Karpas-422 (cell line): ENCODE measurements around the gene FGD2. TPM values are rescaled to one million over a fixed set of nuclear protein-coding genes. Genes with fewer than 3 reads are reported as not detected.
"Not testable (repeated sequence)": the region's sequence is repeated elsewhere in the genome, so short reads cannot be mapped to it uniquely, and the experiment has no call there.

Source experiments
- DNase-seq: peaks from one replicate; pipeline ENCODE4 v3.0.0-alpha.2; 2015
- H2AFZ ChIP-seq: fragments of 200-600 bp; sonication (generic); 2 replicates; pipeline ENCODE4 v1.6.1; 2014; ENCODE audit warnings: antibody characterized with exemption, low read length, mixed read lengths
- H3K27ac ChIP-seq: fragments of 200-600 bp; sonication (generic); 2 replicates; pipeline ENCODE4 v1.5.1; 2014; ENCODE audit warnings: mild to moderate bottlenecking, low read length, moderate library complexity
- H3K27me3 ChIP-seq: fragments of 200-600 bp; sonication (generic); 2 replicates; pipeline ENCODE4 v1.6.1; 2014; ENCODE audit warnings: low read length, mixed read lengths
- H3K36me3 ChIP-seq: fragments of 200-600 bp; sonication (generic); 2 replicates; pipeline ENCODE4 v1.6.1; 2014; ENCODE audit warnings: low read length, mixed read lengths; ENCODE audit not compliant: insufficient read depth
- H3K4me1 ChIP-seq: fragments of 200-600 bp; sonication (generic); 2 replicates; pipeline ENCODE4 v1.6.1; 2014; ENCODE audit warnings: mild to moderate bottlenecking, low read length, mixed read lengths
- H3K4me2 ChIP-seq: fragments of 200-600 bp; sonication (generic); 2 replicates; pipeline ENCODE4 v1.6.1; 2014; ENCODE audit warnings: low read length, low read depth, mild to moderate bottlenecking; ENCODE audit not compliant: poor library complexity, severe bottlenecking
- H3K4me3 ChIP-seq: fragments of 200-600 bp; sonication (generic); 2 replicates; pipeline ENCODE4 v1.5.1; 2014; ENCODE audit warnings: mild to moderate bottlenecking, antibody characterized with exemption, low read length, mixed read lengths
- H3K79me2 ChIP-seq: fragments of 200-600 bp; sonication (generic); 2 replicates; pipeline ENCODE4 v1.6.1; 2014; ENCODE audit warnings: mild to moderate bottlenecking, low read length, mixed read lengths
- H3K9ac ChIP-seq: fragments of 200-600 bp; sonication (generic); 2 replicates; pipeline ENCODE4 v1.6.0; 2014; ENCODE audit warnings: low read length
- H3K9me2 ChIP-seq: fragments of 200-600 bp; sonication (generic), shearing (Covaris generic); replicated peaks from 2 replicates; pipeline ENCODE4 v1.6.0; 2014; ENCODE audit warnings: mild to moderate bottlenecking, low read length, moderate library complexity; ENCODE audit not compliant: insufficient read depth
- H3K9me3 ChIP-seq: fragments of 300-700, 200-600 bp; sonication (generic); 2 replicates; pipeline ENCODE4 v1.6.1; 2014; ENCODE audit warnings: low read length, mixed read lengths
- H4K20me1 ChIP-seq: fragments of 200-600 bp; sonication (generic); 2 replicates; pipeline ENCODE4 v1.6.1; 2014; ENCODE audit warnings: mild to moderate bottlenecking, antibody characterized with exemption, low read length, low read depth; ENCODE audit not compliant: insufficient read depth
- total RNA-seq: library from RNA; depleted of rRNA; stranded (reverse); fragments of >200 nt; shearing (Covaris generic); gene quantifications from 2 replicates; pipeline ENCODE4 v1.2.3, GENCODE V29; 2014; ENCODE audit warnings: low replicate concordance

Gene FGD2
- total RNA-seq, 1 experiment from 2014 or later = 37.1 TPM

DNA sequence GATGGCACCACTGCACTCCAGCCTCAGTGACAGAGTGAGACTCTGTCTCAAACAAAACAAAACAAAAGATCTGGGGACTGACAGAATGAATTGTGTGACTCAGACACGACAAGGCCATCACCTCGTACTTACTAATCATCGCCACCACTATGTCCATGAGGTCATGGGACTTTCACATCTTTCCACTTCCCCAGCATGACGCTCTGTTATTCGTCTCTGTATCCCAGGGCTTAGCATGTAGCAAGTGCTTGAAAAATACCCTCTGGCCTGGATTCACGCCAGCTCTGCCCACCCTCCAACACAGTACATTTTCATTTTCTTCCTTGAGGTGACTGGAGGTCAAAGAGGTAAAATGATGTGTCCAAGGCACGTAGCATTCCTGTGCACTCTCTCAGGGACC is 27.8 kb downstream of the FGD2 start:
- Histone ChIP-seq H4K20me1 (no peaks in the 10 kb centered on the region), H3K9me3 (peaks cover 9% of the 10 kb centered on the region; the same call in 1 of the 2 replicates), H2AFZ (no peak overlapping the region), H3K79me2 (no peaks in the 10 kb centered on the region), H3K27me3 (no peaks in the 10 kb centered on the region), H3K27ac (no peak overlapping the region), H3K36me3 (peaks cover 7% of the 10 kb centered on the region), H3K4me3 (no peak overlapping the region), H3K9me2 (no peaks in the 10 kb centered on the region), H3K4me1 (no peaks in the 10 kb centered on the region), H3K9ac (no peak overlapping the region), H3K4me2 (no peak overlapping the region)
- no peak for DNase-seq

DNA sequence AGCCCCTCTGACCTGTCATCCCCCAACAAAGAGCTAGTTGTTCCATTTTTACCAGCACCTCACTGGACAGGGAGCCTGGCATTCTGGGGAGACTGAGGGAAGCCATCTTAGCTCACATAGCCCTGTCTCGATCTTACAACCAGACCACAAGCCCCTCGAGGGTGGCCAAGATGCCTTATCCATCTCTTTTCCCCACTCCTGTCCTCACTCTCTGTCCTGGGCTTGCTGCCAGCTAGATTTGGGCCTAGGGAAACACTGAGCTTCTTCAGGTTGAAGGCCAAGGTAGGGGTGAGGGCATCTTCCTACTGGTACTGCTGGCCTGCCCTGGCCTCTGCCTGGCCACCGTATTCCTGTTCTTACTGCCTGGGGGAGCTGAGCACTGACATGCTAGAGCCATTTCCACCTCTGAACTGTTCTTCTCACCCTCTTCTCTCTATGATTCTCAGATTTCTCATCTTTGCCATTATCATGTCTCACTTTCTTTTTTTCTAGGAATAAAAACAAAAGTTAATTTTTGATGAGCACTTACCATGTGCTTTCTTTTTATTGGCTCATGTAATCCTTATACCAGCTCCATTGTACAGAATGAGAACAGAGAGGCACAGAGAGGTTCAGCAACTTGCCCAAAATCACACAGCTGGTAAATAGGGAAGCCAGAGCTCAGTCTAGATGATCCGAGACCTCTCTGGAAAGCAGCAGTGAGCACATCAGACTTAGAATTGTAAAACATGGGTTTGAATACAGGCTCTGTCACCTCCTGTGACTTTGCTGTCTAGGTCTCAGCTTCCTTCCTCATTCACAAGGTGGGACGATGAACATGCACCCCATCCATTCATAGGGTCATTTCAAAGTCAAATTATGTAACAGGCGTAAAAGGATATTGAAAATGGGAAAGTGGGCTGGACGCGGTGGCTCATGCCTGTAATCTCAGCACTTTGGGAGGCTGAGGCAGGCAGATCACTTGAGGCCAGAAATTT is 28.7 kb downstream of the FGD2 start:
- no peak overlapping the region for H3K9ac ChIP-seq

DNA sequence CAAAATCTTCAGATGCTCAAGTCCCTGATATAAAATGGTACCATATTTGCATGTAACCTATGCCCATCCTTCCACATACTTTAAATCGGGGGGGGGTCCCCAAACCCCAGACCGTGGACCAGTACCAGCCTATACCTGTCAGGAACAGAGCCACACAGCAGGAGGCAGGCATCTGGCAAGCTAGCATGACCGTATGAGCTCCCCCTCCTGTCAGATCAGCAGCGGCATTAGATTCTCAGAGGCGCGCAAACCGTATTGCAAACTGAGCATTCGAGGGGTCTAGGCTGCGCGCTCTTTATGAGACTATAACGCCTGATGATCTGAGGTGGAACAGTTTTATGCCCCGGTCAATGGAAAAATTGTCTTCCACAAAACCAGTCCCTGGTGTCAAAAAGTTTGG is 30.7 kb downstream of the FGD2 start:
- DNase-seq = no peak
- H3K36me3 ChIP-seq = no peaks in the 10 kb centered on the region

More for the DNA sequence above, 28.7 kb downstream of the FGD2 start:
- Histone ChIP-seq H3K4me2 (no peak overlapping the region), H3K36me3 (peaks cover 7% of the 10 kb centered on the region), H3K4me1 (no peaks in the 10 kb centered on the region), H3K79me2 (no peaks in the 10 kb centered on the region), H2AFZ (no peak overlapping the region), H3K27me3 (no peaks in the 10 kb centered on the region), H3K27ac (no peak overlapping the region), H3K9me3 (peaks cover 9% of the 10 kb centered on the region; the same call in 1 of the 2 replicates), H3K9me2 (no peaks in the 10 kb centered on the region), H4K20me1 (no peaks in the 10 kb centered on the region), H3K4me3 (no peak overlapping the region)
- DNase-seq = no peak

DNA sequence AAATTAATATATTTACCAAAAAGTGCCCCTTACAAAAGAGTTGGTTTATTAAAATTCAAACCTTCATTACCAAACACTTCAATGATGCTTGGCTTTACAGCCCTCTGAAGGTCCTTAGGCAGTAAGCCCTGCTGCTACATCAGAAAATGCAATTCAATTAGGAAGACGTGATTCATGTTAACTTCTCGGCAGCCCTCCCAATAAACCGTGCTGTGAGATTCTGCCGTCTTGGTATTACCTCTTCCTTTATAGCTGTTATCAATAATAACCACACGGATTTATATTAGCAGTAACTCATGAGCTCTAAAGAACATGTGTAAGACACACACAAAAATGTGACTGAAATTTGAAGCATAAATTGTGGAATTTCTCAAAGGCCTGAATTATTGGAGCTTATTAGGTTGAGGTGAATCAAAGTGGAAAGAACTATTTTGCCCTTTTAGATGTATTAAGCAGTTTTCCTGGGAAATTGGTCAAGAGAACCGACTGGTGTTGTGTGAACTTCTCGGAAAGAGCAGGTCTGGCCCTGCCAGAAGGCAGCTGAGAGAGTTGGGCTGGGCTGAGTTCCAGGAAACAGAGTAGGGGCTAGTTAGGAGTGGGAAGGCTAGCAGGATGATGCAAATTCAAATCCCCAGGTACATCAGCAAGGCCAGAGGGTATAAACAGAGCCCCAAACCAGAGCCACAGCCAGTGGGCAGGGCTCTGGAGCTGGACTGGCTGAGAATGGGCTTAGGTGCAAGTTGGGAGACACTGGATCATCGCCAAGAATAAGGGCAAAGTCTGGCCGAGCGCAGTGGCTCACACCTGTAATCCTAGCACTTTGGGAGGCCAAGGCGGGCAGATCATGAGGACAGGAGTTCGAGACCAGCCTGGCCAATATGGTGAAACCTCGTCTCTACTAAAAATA is 33.1 kb downstream of the FGD2 start:
- no peak overlapping the region for H3K27ac ChIP-seq
- H3K79me2 ChIP-seq = no peaks in the 10 kb centered on the region
- H4K20me1 ChIP-seq = no peaks in the 10 kb centered on the region
- H3K27me3 ChIP-seq = no peaks in the 10 kb centered on the region
- H2AFZ ChIP-seq = no peak overlapping the region
- no peaks in the 10 kb centered on the region for H3K9me2 ChIP-seq
- no peak overlapping the region for H3K4me3 ChIP-seq
- no peak overlapping the region for H3K4me2 ChIP-seq
- no peaks in the 10 kb centered on the region for H3K4me1 ChIP-seq
- H3K36me3 ChIP-seq = no peaks in the 10 kb centered on the region
- DNase-seq = no peak
- no peaks in the 10 kb centered on the region for H3K9me3 ChIP-seq
- H3K9ac ChIP-seq = no peak overlapping the region

More for the DNA sequence above, 30.7 kb downstream of the FGD2 start:
- no peak overlapping the region for H3K27ac ChIP-seq
- no peaks in the 10 kb centered on the region for H3K9me3 ChIP-seq
- H3K9ac ChIP-seq = no peak overlapping the region
- H3K4me2 ChIP-seq = no peak overlapping the region
- H4K20me1 ChIP-seq = no peaks in the 10 kb centered on the region
- no peaks in the 10 kb centered on the region for H3K79me2 ChIP-seq
- no peaks in the 10 kb centered on the region for H3K27me3 ChIP-seq
- H3K9me2 ChIP-seq = no peaks in the 10 kb centered on the region
- no peaks in the 10 kb centered on the region for H3K4me1 ChIP-seq
- no peak overlapping the region for H3K4me3 ChIP-seq
- no peak overlapping the region for H2AFZ ChIP-seq

DNA sequence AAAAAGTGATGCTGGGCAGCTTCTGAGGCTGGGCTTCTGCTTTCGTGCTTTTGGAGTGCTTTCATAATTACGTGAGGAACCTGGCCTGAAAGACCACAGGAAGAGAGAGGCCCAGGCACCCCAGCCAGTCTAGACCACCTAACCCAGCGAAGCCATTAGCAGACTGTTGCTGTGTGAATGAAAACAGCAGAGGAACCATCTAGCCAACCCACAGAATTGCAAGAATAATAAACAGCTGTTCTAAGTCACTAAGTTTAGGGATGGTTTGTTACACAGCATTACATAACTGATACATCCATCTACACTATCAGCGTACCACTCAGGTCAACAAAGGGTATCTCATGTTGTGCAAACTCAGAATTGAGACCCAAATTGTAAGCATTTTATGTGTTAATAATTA is 34.5 kb downstream of the FGD2 start:
- Histone ChIP-seq H3K79me2 (no peaks in the 10 kb centered on the region), H3K27me3 (no peaks in the 10 kb centered on the region), H3K9me2 (no peaks in the 10 kb centered on the region), H3K9me3 (no peaks in the 10 kb centered on the region), H3K36me3 (no peaks in the 10 kb centered on the region), H3K9ac (no peak overlapping the region), H2AFZ (no peak overlapping the region), H3K4me3 (no peak overlapping the region), H3K4me1 (no peaks in the 10 kb centered on the region), H4K20me1 (no peaks in the 10 kb centered on the region), H3K4me2 (no peak overlapping the region), H3K27ac (no peak overlapping the region)
- DNase-seq = no peak

DNA sequence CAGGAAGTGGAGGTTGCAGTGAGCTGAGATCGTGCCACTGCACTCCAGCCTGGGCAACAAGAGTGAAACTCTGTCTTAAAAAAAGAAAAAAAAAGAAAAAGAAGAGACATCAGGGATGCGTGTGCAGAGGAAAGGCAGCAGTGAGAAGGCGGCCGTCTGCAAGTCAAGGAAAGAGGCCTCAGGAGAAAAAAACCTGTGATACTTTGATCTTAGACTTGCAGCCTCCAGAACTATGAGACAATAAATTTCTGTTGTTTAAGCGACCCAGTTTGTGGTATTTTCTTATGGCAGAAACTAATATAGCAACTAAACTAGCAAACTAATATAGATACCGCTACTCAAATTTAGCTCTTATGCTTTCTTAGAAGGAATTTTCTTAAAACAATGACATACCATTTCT is 36.1 kb downstream of the FGD2 start:
- Histone ChIP-seq H3K79me2 (no peaks in the 10 kb centered on the region), H3K27ac (no peak overlapping the region), H3K36me3 (no peaks in the 10 kb centered on the region), H3K9ac (no peak overlapping the region), H3K9me2 (no peaks in the 10 kb centered on the region), H2AFZ (no peak overlapping the region), H3K4me2 (no peak overlapping the region), H4K20me1 (no peaks in the 10 kb centered on the region), H3K4me3 (no peak overlapping the region), H3K27me3 (no peaks in the 10 kb centered on the region), H3K9me3 (no peaks in the 10 kb centered on the region), H3K4me1 (no peaks in the 10 kb centered on the region)
- DNase-seq = no peak

DNA sequence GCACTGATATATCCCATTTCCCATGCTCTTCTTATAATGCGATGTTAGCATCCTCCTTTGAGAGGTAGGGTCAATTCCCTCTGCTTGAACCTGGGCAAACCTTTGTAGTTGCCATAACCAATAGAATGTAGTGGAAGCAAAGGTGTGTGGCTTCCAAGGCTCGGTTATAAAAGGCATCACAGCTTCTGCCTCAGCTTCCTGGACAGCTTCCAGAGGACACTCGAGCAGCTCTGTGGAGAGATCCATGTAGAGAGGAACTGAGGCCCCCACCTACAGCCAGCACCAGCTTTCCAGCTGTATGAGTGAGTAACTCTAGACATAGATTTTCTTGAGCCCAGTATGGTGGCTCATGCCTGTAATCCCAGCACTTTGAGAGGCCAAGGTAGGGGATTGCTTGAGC is 36.7 kb downstream of the FGD2 start:
- Histone ChIP-seq H3K27ac (no peak overlapping the region), H3K9me3 (no peaks in the 10 kb centered on the region), H3K4me1 (no peaks in the 10 kb centered on the region), H3K27me3 (no peaks in the 10 kb centered on the region), H3K9ac (no peak overlapping the region), H3K36me3 (no peaks in the 10 kb centered on the region), H2AFZ (no peak overlapping the region), H3K79me2 (no peaks in the 10 kb centered on the region), H3K9me2 (no peaks in the 10 kb centered on the region), H4K20me1 (no peaks in the 10 kb centered on the region), H3K4me3 (no peak overlapping the region), H3K4me2 (no peak overlapping the region)
- DNase-seq = no peak

DNA sequence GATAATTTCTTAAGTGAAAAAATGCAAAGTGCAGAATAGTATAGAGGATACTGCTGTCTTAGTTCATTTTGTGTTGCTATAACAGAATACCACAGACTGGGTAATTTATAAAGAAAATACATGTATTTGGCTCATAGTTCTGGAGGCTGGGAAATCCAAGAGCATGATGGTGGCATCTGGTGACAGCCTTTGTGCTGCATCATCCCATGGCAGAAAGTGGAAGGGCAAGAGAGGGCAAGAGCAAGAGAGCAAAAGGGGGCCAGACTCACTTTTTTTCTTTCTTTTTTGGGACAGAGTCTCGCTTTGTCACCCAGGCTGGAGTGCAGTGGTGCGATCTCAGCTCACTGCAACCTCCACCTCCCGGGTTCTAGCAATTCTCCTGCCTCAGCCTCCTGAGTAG is 37.6 kb downstream of the FGD2 start:
- not testable (repeated sequence) for H3K4me1 ChIP-seq, DNase-seq, H3K9me3 ChIP-seq, H3K4me3 ChIP-seq, H3K36me3 ChIP-seq, H2AFZ ChIP-seq, H3K79me2 ChIP-seq, H3K9me2 ChIP-seq, H3K4me2 ChIP-seq, H3K27ac ChIP-seq, H4K20me1 ChIP-seq, H3K27me3 ChIP-seq, H3K9ac ChIP-seq
